Glutamatergic neuron (in vitro differentiated cells): ENCODE data around the gene NUDT4. TPM values are rescaled to one million over a fixed set of nuclear protein-coding genes. Genes with fewer than 3 reads are reported as not detected.

Source experiments
- DNase-seq: peaks from one replicate; pipeline ENCODE4 v3.0.0; 2022
- H3K27ac Mint-ChIP-seq: one replicate; pipeline ENCODE4 v1.8.0; 2020; ENCODE audit warnings: mild to moderate bottlenecking, mixed read lengths, inconsistent platforms; ENCODE audit not compliant: unreplicated experiment
- H3K27me3 Mint-ChIP-seq: one replicate; pipeline ENCODE4 v1.8.0; 2020; ENCODE audit warnings: mild to moderate bottlenecking, moderate library complexity, mixed read lengths, inconsistent platforms; ENCODE audit not compliant: unreplicated experiment
- H3K36me3 Mint-ChIP-seq: one replicate; pipeline ENCODE4 v1.8.0; 2020; ENCODE audit warnings: mild to moderate bottlenecking, mixed read lengths, inconsistent platforms; ENCODE audit not compliant: unreplicated experiment
- H3K4me1 Mint-ChIP-seq: one replicate; pipeline ENCODE4 v1.8.0; 2020; ENCODE audit warnings: mild to moderate bottlenecking, low read depth, mixed read lengths, inconsistent platforms; ENCODE audit not compliant: unreplicated experiment
- H3K4me3 Mint-ChIP-seq: one replicate; pipeline ENCODE4 v1.8.0; 2020; ENCODE audit warnings: mild to moderate bottlenecking, mixed read lengths, inconsistent platforms; ENCODE audit not compliant: unreplicated experiment
- H3K9me3 Mint-ChIP-seq: one replicate; pipeline ENCODE4 v1.8.0; 2020; ENCODE audit warnings: mild to moderate bottlenecking, moderate library complexity, mixed read lengths, inconsistent platforms; ENCODE audit not compliant: unreplicated experiment
- long read RNA-seq: library from polyadenylated mRNA; unstranded; transcript quantifications from one replicate; pipeline ENCODE4 v2.0.0, GENCODE V29; 2020; ENCODE audit not compliant: unreplicated experiment
- total RNA-seq: library from RNA; stranded (reverse); fragmentation: NEBNext Ultra II Directional; extraction: Animal tissue kit (Norgen Biotek cat#: 25700); gene quantifications from one replicate; pipeline ENCODE4 v1.2.1, GENCODE V29; 2021; ENCODE audit not compliant: unreplicated experiment
- TF ChIP-seq, protein P1 (sequence below): fragments of 200-600 bp; sonication (generic); IDR thresholded peaks from one replicate; pipeline ENCODE4 v1.5.0; 2021; ENCODE audit not compliant: partially characterized antibody, unreplicated experiment

The NUDT4 gene
- 29.5 TPM for total RNA-seq
- long read RNA-seq, full-length matches to known transcripts = 7 of 7 reads
- long read RNA-seq, partial matches to known transcripts = 0 of 7 reads
- long read RNA-seq, other reads (novel, unspliced or antisense) = 0 of 7 reads

- H3K9me3 Mint-ChIP-seq = no peaks in the 10 kb centered on the region
- peak within 1 kb of the TSS; percentile 99 for H3K27ac Mint-ChIP-seq
- H3K27me3 Mint-ChIP-seq = peaks cover 5% of the 10 kb centered on the region
- H3K36me3 Mint-ChIP-seq = no peaks in the 10 kb centered on the region
- peak; percentile 99 for DNase-seq
- H3K4me3 Mint-ChIP-seq = peak within 1 kb of the TSS; percentile 98
- TF ChIP-seq, protein P1, sequence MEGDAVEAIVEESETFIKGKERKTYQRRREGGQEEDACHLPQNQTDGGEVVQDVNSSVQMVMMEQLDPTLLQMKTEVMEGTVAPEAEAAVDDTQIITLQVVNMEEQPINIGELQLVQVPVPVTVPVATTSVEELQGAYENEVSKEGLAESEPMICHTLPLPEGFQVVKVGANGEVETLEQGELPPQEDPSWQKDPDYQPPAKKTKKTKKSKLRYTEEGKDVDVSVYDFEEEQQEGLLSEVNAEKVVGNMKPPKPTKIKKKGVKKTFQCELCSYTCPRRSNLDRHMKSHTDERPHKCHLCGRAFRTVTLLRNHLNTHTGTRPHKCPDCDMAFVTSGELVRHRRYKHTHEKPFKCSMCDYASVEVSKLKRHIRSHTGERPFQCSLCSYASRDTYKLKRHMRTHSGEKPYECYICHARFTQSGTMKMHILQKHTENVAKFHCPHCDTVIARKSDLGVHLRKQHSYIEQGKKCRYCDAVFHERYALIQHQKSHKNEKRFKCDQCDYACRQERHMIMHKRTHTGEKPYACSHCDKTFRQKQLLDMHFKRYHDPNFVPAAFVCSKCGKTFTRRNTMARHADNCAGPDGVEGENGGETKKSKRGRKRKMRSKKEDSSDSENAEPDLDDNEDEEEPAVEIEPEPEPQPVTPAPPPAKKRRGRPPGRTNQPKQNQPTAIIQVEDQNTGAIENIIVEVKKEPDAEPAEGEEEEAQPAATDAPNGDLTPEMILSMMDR = no peak
- H3K4me1 Mint-ChIP-seq = peaks cover 29% of the 10 kb centered on the region
Observed at GRCh38 chr12:93377252-93378195, at the start of gene NUDT4. TSS of gene NUDT4 (plus strand) at chr12:93377925. CDS start at chr12:93378323, 398 bp downstream.

- H3K27me3 Mint-ChIP-seq = no peaks in the 10 kb centered on the region
- no peak for DNase-seq
- no peaks in the 10 kb centered on the region for H3K9me3 Mint-ChIP-seq
- no peaks in the 10 kb centered on the region for H3K36me3 Mint-ChIP-seq
- TF ChIP-seq, protein P1 = no peak
- H3K27ac Mint-ChIP-seq = no peak overlapping the region
- no peak overlapping the region for H3K4me3 Mint-ChIP-seq
- no peaks in the 10 kb centered on the region for H3K4me1 Mint-ChIP-seq
Observed at GRCh38 chr12:93333054-93333453, 44.7 kb upstream of the NUDT4 start.

DNA sequence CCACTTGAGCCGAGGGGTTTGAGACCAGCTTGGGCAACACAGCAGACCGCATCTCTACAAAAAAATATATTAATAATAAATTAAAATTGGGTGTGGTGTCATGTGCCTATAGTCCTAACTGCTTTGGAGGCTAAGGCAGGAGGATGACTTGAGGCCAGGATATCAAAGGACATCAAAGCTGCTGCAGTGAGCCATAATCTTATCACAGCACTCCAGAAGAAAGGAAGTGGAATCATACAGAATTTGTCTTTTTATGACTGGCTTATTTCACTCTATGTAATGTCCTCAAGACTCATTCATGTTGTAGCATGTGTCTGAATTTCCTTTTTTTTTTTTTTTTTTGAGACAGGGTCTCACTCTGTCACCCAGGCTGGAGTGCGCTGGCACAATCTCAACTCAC, 43.9 kb upstream of the NUDT4 start:
- H3K9me3 Mint-ChIP-seq = no peaks in the 10 kb centered on the region
- H3K27ac Mint-ChIP-seq = no peak overlapping the region
- H3K36me3 Mint-ChIP-seq = no peaks in the 10 kb centered on the region

GRCh38 chr12:93335603-93336162, 42.0 kb upstream of the NUDT4 start:
- Mint-ChIP-seq H3K27ac (no peak overlapping the region), H3K27me3 (no peaks in the 10 kb centered on the region), H3K4me3 (no peak overlapping the region), H3K4me1 (no peaks in the 10 kb centered on the region), H3K9me3 (no peaks in the 10 kb centered on the region), H3K36me3 (no peaks in the 10 kb centered on the region)
- DNase-seq = no peak
- TF ChIP-seq, protein P1 = no peak

More for the DNA sequence above, 43.9 kb upstream of the NUDT4 start:
- no peak overlapping the region for H3K4me3 Mint-ChIP-seq
- no peaks in the 10 kb centered on the region for H3K27me3 Mint-ChIP-seq
- no peaks in the 10 kb centered on the region for H3K4me1 Mint-ChIP-seq
- DNase-seq = no peak
- TF ChIP-seq, protein P1 = no peak

- H3K27me3 Mint-ChIP-seq = no peaks in the 10 kb centered on the region
- H3K4me3 Mint-ChIP-seq = no peak overlapping the region
- no peak overlapping the region for H3K27ac Mint-ChIP-seq
- no peaks in the 10 kb centered on the region for H3K4me1 Mint-ChIP-seq
- TF ChIP-seq, protein P1 = no peak
- no peaks in the 10 kb centered on the region for H3K36me3 Mint-ChIP-seq
- H3K9me3 Mint-ChIP-seq = no peaks in the 10 kb centered on the region
- DNase-seq = no peak
Observed at GRCh38 chr12:93336291-93336741, 41.4 kb upstream of the NUDT4 start.
